GM18951 (cell line): ENCODE results near the gene PCDHB7.
"Not testable (repeated sequence)": the region's sequence is repeated elsewhere in the genome, so short reads cannot be mapped to it uniquely, and the experiment has no call there.

Source experiments
- POLR2A ChIP-seq: IDR thresholded peaks from 4 replicates; pipeline ENCODE4 v1.6.1; 2011; ENCODE audit warnings: mild to moderate bottlenecking; ENCODE audit not compliant: insufficient read length, insufficient read depth; ENCODE audit errors: extremely low read depth
- in situ Hi-C: fragments of 300-500 bp; cut with MboI; formaldehyde crosslinking; loops from one replicate; pipeline ENCODE4 v1.12.0; 2022; ENCODE audit warnings: low sequenced_read_pairs, mixed read lengths, inconsistent platforms; ENCODE audit not compliant: unreplicated experiment

Gene PCDHB7

DNA sequence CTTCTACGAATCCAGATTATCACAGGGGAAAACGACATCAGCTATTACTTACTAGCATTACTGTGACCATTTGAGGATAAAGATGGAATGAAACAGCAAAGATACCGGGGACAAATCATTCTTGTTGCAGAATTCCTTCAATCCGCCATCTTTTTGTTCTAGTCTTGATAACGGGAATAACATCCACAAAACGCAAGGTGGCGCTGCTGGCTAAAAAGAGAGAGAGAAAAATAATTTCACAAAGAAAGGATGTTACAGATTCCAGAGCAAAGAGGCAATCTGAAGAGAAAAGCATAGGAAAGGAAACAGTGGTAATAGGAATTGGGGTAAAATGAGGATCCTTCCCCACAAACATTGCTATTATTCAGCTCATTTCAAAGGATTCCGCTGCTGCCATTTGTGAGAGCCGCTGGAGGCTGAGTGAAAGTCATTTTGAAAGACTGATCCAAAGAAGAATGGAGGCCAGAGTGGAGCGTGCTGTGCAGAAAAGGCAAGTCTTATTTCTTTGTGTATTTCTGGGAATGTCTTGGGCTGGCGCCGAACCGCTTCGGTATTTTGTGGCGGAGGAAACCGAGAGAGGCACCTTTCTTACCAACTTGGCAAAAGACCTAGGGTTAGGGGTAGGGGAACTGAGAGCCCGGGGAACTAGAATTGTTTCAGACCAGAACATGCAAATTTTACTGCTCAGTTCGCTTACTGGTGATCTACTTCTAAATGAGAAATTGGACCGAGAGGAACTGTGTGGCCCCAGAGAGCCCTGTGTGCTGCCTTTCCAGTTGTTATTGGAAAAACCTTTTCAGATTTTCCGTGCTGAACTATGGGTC, at the start of gene PCDHB7:
PCDHB7 (plus strand) TSS at position 264 of the 824 bp plus-strand sequence; CDS start at position 456, 192 bp downstream.
- no peak for TF ChIP-seq POLR2A
- in situ Hi-C loops, result no loop called here

DNA sequence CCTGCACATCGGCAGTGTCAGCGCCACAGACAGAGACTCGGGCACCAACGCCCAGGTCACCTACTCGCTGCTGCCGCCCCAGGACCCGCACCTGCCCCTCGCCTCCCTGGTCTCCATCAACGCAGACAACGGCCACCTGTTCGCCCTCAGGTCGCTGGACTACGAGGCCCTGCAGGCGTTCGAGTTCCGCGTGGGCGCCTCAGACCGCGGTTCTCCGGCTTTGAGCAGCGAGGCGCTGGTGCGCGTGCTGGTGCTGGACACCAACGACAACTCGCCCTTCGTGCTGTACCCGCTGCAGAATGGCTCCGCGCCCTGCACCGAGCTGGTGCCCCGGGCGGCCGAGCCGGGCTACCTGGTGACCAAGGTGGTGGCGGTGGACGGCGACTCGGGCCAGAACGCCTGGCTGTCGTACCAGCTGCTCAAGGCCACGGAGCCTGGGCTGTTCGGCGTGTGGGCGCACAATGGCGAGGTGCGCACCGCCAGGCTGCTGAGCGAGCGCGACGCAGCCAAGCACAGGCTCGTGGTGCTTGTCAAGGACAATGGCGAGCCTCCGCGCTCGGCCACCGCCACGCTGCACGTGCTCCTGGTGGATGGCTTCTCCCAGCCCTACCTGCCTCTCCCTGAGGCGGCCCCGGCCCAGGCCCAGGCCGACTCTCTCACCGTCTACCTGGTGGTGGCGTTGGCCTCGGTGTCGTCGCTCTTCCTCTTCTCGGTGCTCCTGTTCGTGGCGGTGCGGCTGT, 48.9 kb upstream of the PCDHB7 start:
- in situ Hi-C loops, result not testable (repeated sequence)

DNA sequence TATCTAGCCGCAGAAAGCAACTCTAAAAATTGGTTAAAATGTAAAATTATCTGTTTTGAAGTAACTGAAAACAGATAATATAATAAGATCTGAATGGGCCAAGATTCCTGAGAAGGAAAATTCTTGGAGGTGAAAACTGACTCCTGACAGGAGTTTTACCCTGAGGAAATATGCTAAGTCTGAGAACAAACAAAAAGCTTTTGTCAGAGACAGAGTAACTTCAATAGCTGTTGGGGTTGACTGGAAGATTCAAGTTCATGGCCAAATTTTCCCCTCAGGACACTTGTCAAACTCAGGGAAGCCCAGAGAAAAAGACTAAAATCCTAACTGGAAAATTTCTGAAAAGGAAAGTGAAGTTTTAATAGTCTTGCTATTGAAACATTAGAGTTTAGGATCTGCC, 45.1 kb upstream of the PCDHB7 start:
- TF ChIP-seq POLR2A, result no peak
- in situ Hi-C loops, result no loop called here

DNA sequence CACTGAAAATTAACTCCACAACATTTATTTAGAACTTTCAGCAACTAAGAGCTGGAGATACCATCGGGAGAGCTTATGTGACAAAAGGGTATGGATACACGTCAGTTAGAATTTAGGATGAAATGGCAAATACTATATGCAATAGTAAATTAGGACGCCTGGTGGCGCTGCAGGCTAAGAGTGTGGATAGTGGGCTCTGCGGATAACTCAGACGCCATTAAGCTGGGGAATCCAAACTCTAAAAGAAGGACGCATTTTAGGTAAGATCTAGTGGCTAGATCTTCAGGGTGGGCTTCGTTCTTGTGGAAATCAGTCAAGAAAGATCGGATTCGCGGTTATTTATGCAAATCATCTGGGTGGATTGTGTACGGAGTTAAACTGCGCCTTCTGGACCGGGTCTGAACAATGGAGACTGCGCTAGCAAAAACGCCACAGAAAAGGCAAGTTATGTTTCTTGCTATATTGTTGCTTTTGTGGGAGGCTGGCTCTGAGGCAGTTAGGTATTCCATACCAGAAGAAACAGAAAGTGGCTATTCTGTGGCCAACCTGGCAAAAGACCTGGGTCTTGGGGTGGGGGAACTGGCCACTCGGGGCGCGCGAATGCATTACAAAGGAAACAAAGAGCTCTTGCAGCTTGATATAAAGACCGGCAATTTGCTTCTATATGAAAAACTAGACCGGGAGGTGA, 37.3 kb upstream of the PCDHB7 start, which contains the start of gene PCDHB5:
PCDHB5 (plus strand) TSS at position 177 of the 688 bp plus-strand sequence; CDS start at position 406, 229 bp downstream.
- in situ Hi-C loops, result no loop called here
- TF ChIP-seq POLR2A, result no peak

DNA sequence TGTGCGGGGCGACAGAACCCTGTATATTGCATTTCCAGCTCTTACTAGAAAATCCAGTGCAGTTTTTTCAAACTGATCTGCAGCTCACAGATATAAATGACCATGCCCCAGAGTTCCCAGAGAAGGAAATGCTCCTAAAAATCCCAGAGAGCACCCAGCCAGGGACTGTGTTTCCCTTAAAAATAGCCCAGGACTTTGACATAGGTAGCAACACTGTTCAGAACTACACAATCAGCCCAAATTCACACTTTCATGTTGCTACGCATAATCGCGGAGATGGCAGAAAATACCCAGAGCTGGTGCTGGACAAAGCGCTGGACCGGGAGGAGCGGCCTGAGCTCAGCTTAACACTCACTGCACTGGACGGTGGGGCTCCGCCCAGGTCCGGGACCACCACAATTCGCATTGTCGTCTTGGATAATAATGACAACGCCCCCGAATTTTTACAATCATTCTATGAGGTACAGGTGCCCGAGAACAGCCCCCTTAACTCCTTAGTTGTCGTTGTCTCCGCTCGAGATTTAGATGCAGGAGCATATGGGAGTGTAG, 36.7 kb upstream of the PCDHB7 start:
- no peak for TF ChIP-seq POLR2A
- in situ Hi-C loops, result no loop called here

DNA sequence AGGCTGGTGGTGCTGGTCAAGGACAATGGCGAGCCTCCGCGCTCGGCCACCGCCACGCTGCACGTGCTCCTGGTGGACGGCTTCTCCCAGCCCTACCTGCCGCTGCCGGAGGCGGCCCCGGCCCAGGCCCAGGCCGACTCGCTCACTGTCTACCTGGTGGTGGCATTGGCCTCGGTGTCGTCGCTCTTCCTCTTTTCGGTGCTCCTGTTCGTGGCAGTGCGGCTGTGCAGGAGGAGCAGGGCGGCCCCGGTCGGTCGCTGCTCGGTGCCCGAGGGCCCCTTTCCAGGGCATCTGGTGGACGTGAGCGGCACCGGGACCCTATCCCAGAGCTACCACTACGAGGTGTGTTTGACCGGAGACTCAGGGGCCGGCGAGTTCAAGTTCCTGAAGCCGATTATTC, 35.1 kb upstream of the PCDHB7 start:
- in situ Hi-C loops, result not testable (repeated sequence)

DNA sequence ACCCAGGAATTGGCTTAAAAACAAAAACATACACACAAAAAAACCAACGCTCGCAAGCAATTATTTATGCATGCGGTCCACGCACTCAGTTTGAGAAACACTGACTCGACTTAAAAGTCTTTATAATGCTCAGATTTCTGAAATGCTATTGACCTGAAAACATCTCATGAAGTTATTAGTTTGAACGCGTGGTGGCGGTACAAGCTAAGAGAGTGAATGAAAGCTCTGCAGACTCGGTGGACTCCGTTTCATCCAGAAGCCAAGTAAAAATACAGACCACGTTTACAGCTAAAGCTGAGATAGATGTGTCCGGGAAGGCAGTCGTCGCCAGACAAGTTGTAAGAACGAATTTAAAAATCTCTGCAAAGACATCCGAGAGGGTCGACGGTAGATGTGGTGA, 22.6 kb upstream of the PCDHB7 start, which contains the start of gene PCDHB6:
PCDHB6 (plus strand) TSS at position 246 of the 400 bp plus-strand sequence. CDS start 201 bp downstream, outside the sequence.
- in situ Hi-C loops, result no loop called here

DNA sequence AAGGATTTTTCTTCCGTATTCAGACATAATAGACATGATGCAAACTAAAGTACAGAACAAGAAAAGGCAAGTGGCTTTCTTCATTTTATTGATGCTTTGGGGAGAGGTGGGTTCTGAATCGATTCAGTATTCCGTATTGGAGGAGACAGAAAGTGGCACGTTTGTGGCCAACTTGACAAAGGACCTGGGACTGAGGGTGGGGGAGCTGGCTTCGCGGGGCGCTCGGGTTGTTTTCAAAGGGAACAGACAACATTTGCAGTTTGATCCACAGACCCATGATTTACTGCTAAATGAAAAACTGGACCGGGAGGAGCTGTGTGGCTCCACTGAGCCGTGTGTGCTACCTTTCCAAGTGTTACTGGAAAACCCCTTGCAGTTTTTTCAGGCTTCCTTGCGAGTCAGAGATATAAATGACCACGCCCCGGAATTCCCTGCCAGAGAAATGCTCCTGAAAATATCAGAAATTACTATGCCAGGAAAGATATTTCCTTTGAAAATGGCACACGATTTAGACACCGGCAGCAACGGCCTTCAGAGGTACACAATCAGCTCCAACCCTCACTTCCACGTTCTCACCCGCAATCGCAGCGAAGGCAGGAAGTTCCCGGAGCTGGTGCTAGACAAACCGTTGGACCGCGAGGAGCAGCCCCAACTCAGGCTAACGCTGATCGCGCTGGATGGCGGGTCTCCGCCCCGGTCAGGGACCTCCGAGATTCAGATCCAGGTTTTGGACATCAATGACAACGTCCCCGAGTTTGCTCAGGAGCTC, 22.0 kb upstream of the PCDHB7 start:
- TF ChIP-seq POLR2A, result no peak
- in situ Hi-C loops, result no loop called here

More for the DNA sequence above, 22.6 kb upstream of the PCDHB7 start, which contains the start of gene PCDHB6:
- no peak for TF ChIP-seq POLR2A

DNA sequence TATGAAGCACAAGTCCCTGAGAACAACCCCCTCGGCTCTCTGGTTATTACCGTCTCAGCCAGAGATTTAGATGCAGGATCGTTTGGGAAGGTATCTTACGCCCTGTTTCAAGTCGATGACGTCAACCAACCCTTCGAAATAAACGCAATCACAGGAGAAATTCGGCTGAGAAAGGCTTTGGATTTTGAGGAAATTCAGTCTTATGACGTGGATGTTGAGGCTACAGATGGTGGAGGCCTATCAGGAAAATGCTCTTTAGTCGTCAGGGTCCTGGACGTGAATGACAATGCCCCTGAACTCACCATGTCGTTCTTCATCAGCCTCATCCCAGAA, 21.5 kb upstream of the PCDHB7 start:
- no peak for TF ChIP-seq POLR2A
- in situ Hi-C loops, result no loop called here

DNA sequence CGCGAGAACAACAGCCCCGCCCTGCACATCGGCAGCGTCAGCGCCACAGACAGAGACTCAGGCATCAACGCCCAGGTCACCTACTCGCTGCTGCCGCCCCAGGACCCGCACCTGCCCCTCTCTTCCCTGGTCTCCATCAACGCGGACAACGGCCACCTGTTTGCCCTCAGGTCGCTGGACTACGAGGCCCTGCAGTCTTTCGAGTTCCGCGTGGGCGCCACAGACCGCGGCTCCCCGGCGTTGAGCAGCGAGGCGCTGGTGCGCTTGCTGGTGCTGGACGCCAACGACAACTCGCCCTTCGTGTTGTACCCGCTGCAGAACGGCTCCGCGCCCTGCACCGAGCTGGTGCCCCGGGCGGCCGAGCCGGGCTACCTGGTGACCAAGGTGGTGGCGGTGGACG, 20.8 kb upstream of the PCDHB7 start:
- in situ Hi-C loops, result not testable (repeated sequence)

DNA sequence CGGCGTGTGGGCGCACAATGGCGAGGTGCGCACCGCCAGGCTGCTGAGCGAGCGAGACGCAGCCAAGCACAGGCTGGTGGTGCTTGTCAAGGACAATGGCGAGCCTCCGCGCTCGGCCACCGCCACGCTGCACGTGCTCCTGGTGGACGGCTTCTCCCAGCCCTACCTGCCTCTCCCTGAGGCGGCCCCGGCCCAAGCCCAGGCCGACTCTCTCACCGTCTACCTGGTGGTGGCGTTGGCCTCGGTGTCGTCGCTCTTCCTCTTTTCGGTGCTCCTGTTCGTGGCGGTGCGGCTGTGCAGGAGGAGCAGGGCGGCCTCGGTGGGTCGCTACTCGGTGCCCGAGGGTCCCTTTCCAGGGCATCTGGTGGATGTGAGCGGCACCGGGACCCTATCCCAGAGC, 20.3 kb upstream of the PCDHB7 start:
- in situ Hi-C loops, result not testable (repeated sequence)

DNA sequence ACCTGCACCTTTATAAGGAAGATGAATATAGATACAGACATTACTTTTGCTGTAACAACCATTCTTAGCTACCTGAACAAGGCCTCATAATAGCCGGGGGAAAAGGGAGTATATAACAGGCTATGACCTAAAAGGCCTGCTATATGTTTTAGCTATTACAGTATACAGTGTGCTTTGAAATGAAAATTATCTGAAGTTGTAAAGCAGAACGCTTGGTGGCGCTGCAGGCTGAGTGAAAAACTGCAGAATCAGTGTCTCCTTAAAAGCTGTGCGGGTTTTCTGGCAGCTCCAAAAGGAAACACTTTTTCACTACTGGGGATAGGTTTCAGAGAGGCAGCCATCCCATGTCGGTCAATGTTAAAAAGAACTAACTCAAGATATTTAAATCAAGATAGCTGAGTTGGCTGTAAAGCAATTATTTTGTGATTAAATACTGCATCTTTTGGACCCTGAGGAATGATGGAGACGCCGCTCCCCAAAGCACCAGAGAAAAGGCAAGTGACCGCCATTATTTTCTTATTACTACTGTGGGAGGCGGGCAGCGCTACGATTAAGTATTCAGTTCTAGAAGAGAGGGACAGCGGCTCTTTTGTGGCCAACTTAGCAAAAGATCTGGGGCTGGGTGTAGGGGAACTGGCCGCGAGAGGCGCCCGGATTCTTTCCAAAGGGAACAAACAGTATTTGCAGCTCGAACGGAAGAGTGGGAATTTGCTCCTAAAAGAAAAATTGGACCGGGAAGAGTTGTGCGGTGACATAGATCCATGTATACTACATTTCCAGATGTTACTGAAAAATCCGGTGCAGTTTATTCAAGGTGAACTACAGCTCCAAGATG, 16.7 kb upstream of the PCDHB7 start:
- no peak for TF ChIP-seq POLR2A
- in situ Hi-C loops, result no loop called here

DNA sequence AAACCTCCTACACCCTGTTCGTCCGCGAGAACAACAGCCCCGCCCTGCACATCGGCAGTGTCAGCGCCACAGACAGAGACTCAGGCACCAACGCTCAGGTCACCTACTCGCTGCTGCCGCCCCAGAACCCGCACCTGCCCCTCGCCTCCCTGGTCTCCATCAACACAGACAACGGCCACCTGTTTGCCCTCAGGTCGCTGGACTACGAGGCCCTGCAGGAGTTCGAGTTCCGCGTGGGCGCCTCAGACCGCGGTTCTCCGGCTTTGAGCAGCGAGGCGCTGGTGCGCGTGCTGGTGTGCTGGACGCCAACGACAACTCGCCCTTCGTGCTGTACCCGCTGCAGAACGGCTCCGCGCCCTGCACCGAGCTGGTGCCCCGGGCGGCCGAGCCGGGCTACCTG, 15.1 kb upstream of the PCDHB7 start:
- in situ Hi-C loops, result not testable (repeated sequence)

DNA sequence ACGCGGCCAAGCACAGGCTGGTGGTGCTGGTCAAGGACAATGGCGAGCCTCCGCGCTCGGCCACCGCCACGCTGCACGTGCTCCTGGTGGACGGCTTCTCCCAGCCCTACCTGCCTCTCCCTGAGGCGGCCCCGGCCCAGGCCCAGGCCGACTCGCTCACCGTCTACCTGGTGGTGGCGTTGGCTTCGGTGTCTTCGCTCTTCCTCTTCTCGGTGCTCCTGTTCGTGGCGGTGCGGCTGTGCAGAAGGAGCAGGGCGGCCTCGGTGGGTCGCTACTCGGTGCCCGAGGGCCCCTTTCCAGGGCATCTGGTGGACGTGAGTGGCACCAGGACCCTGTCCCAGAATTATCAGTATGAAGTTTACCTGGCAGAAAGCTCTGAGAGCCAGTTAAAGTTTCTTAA, 14.5 kb upstream of the PCDHB7 start:
- in situ Hi-C loops, result not testable (repeated sequence)

DNA sequence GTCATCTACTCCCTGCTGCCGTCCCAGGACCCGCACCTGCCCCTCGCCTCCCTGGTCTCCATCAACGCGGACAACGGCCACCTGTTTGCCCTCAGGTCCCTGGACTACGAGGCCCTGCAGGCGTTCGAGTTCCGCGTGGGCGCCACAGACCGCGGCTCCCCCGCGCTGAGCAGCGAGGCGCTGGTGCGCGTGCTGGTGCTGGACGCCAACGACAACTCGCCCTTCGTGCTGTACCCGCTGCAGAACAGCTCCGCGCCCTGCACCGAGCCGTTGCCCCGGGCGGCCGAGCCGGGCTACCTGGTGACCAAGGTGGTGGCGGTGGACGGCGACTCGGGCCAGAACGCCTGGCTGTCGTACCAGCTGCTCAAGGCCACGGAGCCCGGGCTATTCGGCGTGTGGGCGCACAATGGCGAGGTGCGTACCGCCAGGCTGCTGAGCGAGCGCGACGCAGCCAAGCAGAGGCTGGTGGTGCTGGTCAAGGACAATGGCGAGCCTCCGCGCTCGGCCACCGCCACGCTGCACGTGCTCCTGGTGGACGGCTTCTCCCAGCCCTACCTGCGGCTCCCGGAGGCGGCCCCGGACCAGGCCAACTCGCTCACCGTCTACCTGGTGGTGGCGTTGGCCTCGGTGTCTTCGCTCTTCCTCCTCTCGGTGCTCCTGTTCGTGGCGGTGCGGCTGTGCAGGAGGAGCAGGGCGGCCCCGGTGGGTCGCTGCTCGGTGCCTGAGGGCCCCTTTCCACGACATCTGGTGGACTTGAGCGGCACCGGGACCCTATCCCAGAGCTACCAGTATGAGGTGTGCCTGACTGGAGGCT, 2.1 kb downstream of the PCDHB7 start:
- in situ Hi-C loops, result not testable (repeated sequence)
